ENCODE data around the gene ARFGAP3. TPM values are rescaled to one million over a fixed set of nuclear protein-coding genes. Genes with fewer than 3 reads are reported as not detected.

ARFGAP3 gene
- total RNA-seq, 1 donor from 2014 or later: 78.2 TPM

- no peak for DNase-seq (ENCODE audit: low read depth)
Measured at GRCh38 chr22:42884616-42885375, 27.7 kb upstream of the ARFGAP3 start.

GRCh38 chr22:42883970-42884369, 26.9 kb upstream of the ARFGAP3 start:
- DNase-seq (ENCODE audit: low read depth): no peak

- DNase-seq (ENCODE audit: low read depth): no peak
Measured at GRCh38 chr22:42883121-42883520, 26.0 kb upstream of the ARFGAP3 start.

GRCh38 chr22:42881982-42882656, 25.0 kb upstream of the ARFGAP3 start:
- peak; percentile 81 for DNase-seq (ENCODE audit: low read depth)

GRCh38 chr22:42881298-42881697, 24.2 kb upstream of the ARFGAP3 start:
- DNase-seq (ENCODE audit: low read depth): no peak

GRCh38 chr22:42880815-42881214, 23.7 kb upstream of the ARFGAP3 start:
- no peak for DNase-seq (ENCODE audit: low read depth)

GRCh38 chr22:42879371-42880021, 22.4 kb upstream of the ARFGAP3 start:
- DNase-seq (ENCODE audit: low read depth): peak; percentile 33

GRCh38 chr22:42878561-42879305, 21.7 kb upstream of the ARFGAP3 start:
- no peak for DNase-seq (ENCODE audit: low read depth)

GRCh38 chr22:42877597-42878340, 20.7 kb upstream of the ARFGAP3 start:
- DNase-seq (ENCODE audit: low read depth): no peak

GRCh38 chr22:42877158-42877557, 20.1 kb upstream of the ARFGAP3 start:
- no peak for DNase-seq (ENCODE audit: low read depth)

GRCh38 chr22:42876041-42876440, 19.0 kb upstream of the ARFGAP3 start:
- no peak for DNase-seq (ENCODE audit: low read depth)

- no peak for DNase-seq (ENCODE audit: low read depth)
Measured at GRCh38 chr22:42874010-42874409, 16.9 kb upstream of the ARFGAP3 start.

GRCh38 chr22:42873356-42873755, 16.3 kb upstream of the ARFGAP3 start:
- peak; percentile 41 for DNase-seq (ENCODE audit: low read depth)

- DNase-seq (ENCODE audit: low read depth): peak; percentile 44
Measured at GRCh38 chr22:42872821-42873220, 15.7 kb upstream of the ARFGAP3 start.

- no peak for DNase-seq (ENCODE audit: low read depth)
Measured at GRCh38 chr22:42871146-42872050, 14.3 kb upstream of the ARFGAP3 start.

- no peak for DNase-seq (ENCODE audit: low read depth)
Measured at GRCh38 chr22:42869888-42870480, 12.9 kb upstream of the ARFGAP3 start.

GRCh38 chr22:42869463-42869862, 12.4 kb upstream of the ARFGAP3 start:
- DNase-seq (ENCODE audit: low read depth): no peak

- peak; percentile 90 for DNase-seq (ENCODE audit: low read depth)
Measured at GRCh38 chr22:42868751-42869251, 11.7 kb upstream of the ARFGAP3 start.

- DNase-seq (ENCODE audit: low read depth): no peak
Measured at GRCh38 chr22:42866100-42866499, 9.0 kb upstream of the ARFGAP3 start.

All from myocyte (in vitro differentiated cells).